Neural progenitor cell (in vitro differentiated cells): ENCODE data around the gene FGF19.

Experiments used
- CTCF ChIP-seq: fragments of 200-600 bp; sonication (generic); IDR thresholded peaks from 2 replicates; pipeline ENCODE4 v1.5.1; 2017; ENCODE audit warnings: antibody characterized with exemption, mild to moderate bottlenecking
- EZH2phosphoT487 ChIP-seq: fragments of 200-600 bp; sonication (generic); IDR thresholded peaks from 2 replicates; pipeline ENCODE4 v1.6.1; 2017; ENCODE audit warnings: antibody characterized with exemption

GRCh38 chr11:69708736-69709401 is 5.0 kb upstream of the FGF19 start:
- TF ChIP-seq CTCF (peak; percentile 8), EZH2phosphoT487 (no peak)
